Mesothelial cell of epicardium (in vitro differentiated cells): ENCODE measurements around the gene ARL13A. TPM values are rescaled to one million over a fixed set of nuclear protein-coding genes. Genes with fewer than 3 reads are reported as not detected.
"Not testable (repeated sequence)": the region's sequence is repeated elsewhere in the genome, so short reads cannot be mapped to it uniquely, and the experiment has no call there.

Experiments
- DNase-seq, 2 experiments: peaks; one replicate each; pipeline ENCODE4 v3.0.0; 2021; ENCODE audit warnings: low spot score in 2 of 2; ENCODE audit not compliant: unreplicated experiment in 2 of 2
- H3K27ac Mint-ChIP-seq: 2 replicates; pipeline ENCODE4 v1.8.0; 2021; ENCODE audit warnings: mixed read lengths
- H3K27me3 Mint-ChIP-seq: 2 replicates; pipeline ENCODE4 v1.8.0; 2021; ENCODE audit warnings: low read depth, mixed read lengths
- H3K36me3 Mint-ChIP-seq: 2 replicates; pipeline ENCODE4 v1.8.0; 2021; ENCODE audit warnings: mixed read lengths
- H3K4me1 Mint-ChIP-seq: 2 replicates; pipeline ENCODE4 v1.8.0; 2021; ENCODE audit warnings: mixed read lengths
- H3K4me3 Mint-ChIP-seq: 2 replicates; pipeline ENCODE4 v1.8.0; 2021; ENCODE audit warnings: mild to moderate bottlenecking, moderate library complexity, mixed read lengths
- H3K9me3 Mint-ChIP-seq: 2 replicates; pipeline ENCODE4 v1.8.0; 2021; ENCODE audit warnings: mixed read lengths
- CTCF ChIP-seq: fragments of 200-600 bp; sonication (generic); IDR thresholded peaks from one replicate; pipeline ENCODE4 v1.5.0; 2021; ENCODE audit warnings: antibody characterized with exemption; ENCODE audit not compliant: unreplicated experiment
- total RNA-seq: library from RNA; stranded (reverse); gene quantifications from 3 replicates; pipeline ENCODE4 v1.2.1, GENCODE V29; 2021

ARL13A gene
- total RNA-seq, 1 donor from 2014 or later = not detected

GRCh38 chrX:100979881-100980607, 10.5 kb downstream of the ARL13A start:
- Mint-ChIP-seq H3K4me3 (no peak overlapping the region), H3K9me3 (peaks cover 30% of the 10 kb centered on the region), H3K4me1 (no peaks in the 10 kb centered on the region), H3K27ac (no peak overlapping the region), H3K27me3 (no peaks in the 10 kb centered on the region), H3K36me3 (no peaks in the 10 kb centered on the region)
- no peak for DNase-seq
- TF ChIP-seq CTCF = no peak

GRCh38 chrX:100980608-100981497, 11.3 kb downstream of the ARL13A start:
- Mint-ChIP-seq H3K9me3 (peaks cover 29% of the 10 kb centered on the region), H3K4me1 (no peaks in the 10 kb centered on the region), H3K4me3 (no peak overlapping the region), H3K27me3 (no peaks in the 10 kb centered on the region), H3K27ac (no peak overlapping the region), H3K36me3 (no peaks in the 10 kb centered on the region)
- no peak for TF ChIP-seq CTCF
- DNase-seq = no peak

- not testable (repeated sequence) for H3K27me3 Mint-ChIP-seq, H3K4me3 Mint-ChIP-seq, H3K27ac Mint-ChIP-seq, DNase-seq, H3K36me3 Mint-ChIP-seq, H3K4me1 Mint-ChIP-seq
- peaks cover 30% of the 10 kb centered on the region for H3K9me3 Mint-ChIP-seq
Observed at GRCh38 chrX:100981498-100981845, 12.0 kb downstream of the ARL13A start.

- H3K27ac Mint-ChIP-seq = no peak overlapping the region
- DNase-seq = no peak
- H3K4me3 Mint-ChIP-seq = no peak overlapping the region
- H3K4me1 Mint-ChIP-seq = no peaks in the 10 kb centered on the region
- TF ChIP-seq CTCF = no peak
- H3K9me3 Mint-ChIP-seq = peaks cover 24% of the 10 kb centered on the region
- no peaks in the 10 kb centered on the region for H3K36me3 Mint-ChIP-seq
- no peaks in the 10 kb centered on the region for H3K27me3 Mint-ChIP-seq
Observed at GRCh38 chrX:100984818-100985217, 15.3 kb downstream of the ARL13A start.

GRCh38 chrX:100990139-100990538, 20.6 kb downstream of the ARL13A start:
- Mint-ChIP-seq H3K4me1 (no peaks in the 10 kb centered on the region), H3K27ac (no peak overlapping the region), H3K27me3 (no peaks in the 10 kb centered on the region), H3K9me3 (peaks cover 32% of the 10 kb centered on the region), H3K4me3 (no peak overlapping the region), H3K36me3 (no peaks in the 10 kb centered on the region)
- no peak for TF ChIP-seq CTCF
- DNase-seq = no peak
